Stimulated activated CD8-positive, alpha-beta memory T cell treated with anti-CD3 and anti-CD28 coated beads, Interleukin-15, amount 100 ng/mL, for 24 hours (primary cell): Measurements from ENCODE around the gene RNF183.
"Not testable (repeated sequence)": the region's sequence is repeated elsewhere in the genome, so short reads cannot be mapped to it uniquely, and the experiment has no call there.

Source experiments
- DNase-seq: peaks from one replicate; pipeline ENCODE4 v3.0.0-alpha.2; 2020; ENCODE audit warnings: low read depth

The RNF183 gene

GRCh38 chr9:113274474-113275156 lies 28.6 kb downstream of the RNF183 start:
- DNase-seq: no peak

- DNase-seq: no peak
Measured at GRCh38 chr9:113269871-113270270, 33.3 kb downstream of the RNF183 start.

GRCh38 chr9:113269355-113269754 lies 33.8 kb downstream of the RNF183 start:
- DNase-seq: no peak

GRCh38 chr9:113267911-113268566 lies 35.1 kb downstream of the RNF183 start:
- no peak for DNase-seq

- no peak for DNase-seq
Measured at GRCh38 chr9:113266174-113266573, 37.0 kb downstream of the RNF183 start.

GRCh38 chr9:113261917-113262671 lies 41.1 kb downstream of the RNF183 start:
- DNase-seq: no peak

- DNase-seq: no peak
Measured at GRCh38 chr9:113258282-113258681, 44.9 kb downstream of the RNF183 start.

- no peak for DNase-seq
Measured at GRCh38 chr9:113257863-113258262, 45.3 kb downstream of the RNF183 start.

GRCh38 chr9:113255438-113255837 lies 47.7 kb downstream of the RNF183 start:
- DNase-seq: no peak

- DNase-seq: no peak
Measured at GRCh38 chr9:113254991-113255390, 48.2 kb downstream of the RNF183 start.

GRCh38 chr9:113250807-113251206 lies 52.4 kb downstream of the RNF183 start:
- DNase-seq: no peak

GRCh38 chr9:113249661-113250060 lies 53.5 kb downstream of the RNF183 start:
- DNase-seq: not testable (repeated sequence)

- DNase-seq: no peak
Measured at GRCh38 chr9:113247640-113248039, 55.5 kb downstream of the RNF183 start.
